WI38 (cell line): ENCODE results near the gene ACTN2.

ENCODE experiments used
- H3K4me3 ChIP-seq: 2 replicates; pipeline ENCODE4 v1.5.1; 2011; ENCODE audit warnings: low read depth, mild to moderate bottlenecking, control low read depth, low read length
- CTCF ChIP-seq: IDR thresholded peaks from 2 replicates; pipeline ENCODE4 v1.5.1; 2012; ENCODE audit warnings: low read depth, mild to moderate bottlenecking, control low read depth, low read length

The ACTN2 gene

GRCh38 chr1:236692128-236692527 lies 5.8 kb downstream of the ACTN2 start:
- H3K4me3 ChIP-seq, result no peak overlapping the region
- no peak for TF ChIP-seq CTCF

- no peak for TF ChIP-seq CTCF
- H3K4me3 ChIP-seq, result no peak overlapping the region
Observed at GRCh38 chr1:236692742-236693141, 6.4 kb downstream of the ACTN2 start.

GRCh38 chr1:236699366-236699765 lies 13.1 kb downstream of the ACTN2 start:
- TF ChIP-seq CTCF, result no peak
- no peak overlapping the region for H3K4me3 ChIP-seq

- no peak overlapping the region for H3K4me3 ChIP-seq
- TF ChIP-seq CTCF, result no peak
Observed at GRCh38 chr1:236700903-236701302, 14.6 kb downstream of the ACTN2 start.

GRCh38 chr1:236701782-236702181 lies 15.5 kb downstream of the ACTN2 start:
- no peak for TF ChIP-seq CTCF
- H3K4me3 ChIP-seq, result no peak overlapping the region

- TF ChIP-seq CTCF, result no peak
- H3K4me3 ChIP-seq, result no peak overlapping the region
Observed at GRCh38 chr1:236702791-236703394, 16.6 kb downstream of the ACTN2 start.

- TF ChIP-seq CTCF, result no peak
- no peak overlapping the region for H3K4me3 ChIP-seq
Observed at GRCh38 chr1:236705771-236706170, 19.5 kb downstream of the ACTN2 start.
